Omental fat pad (tissue), 4 donors: Measurements from ENCODE around the gene ARHGAP15. TPM values are rescaled to one million over a fixed set of nuclear protein-coding genes. Genes with fewer than 3 reads are reported as not detected.

Source experiments
- ATAC-seq: fragments of 150-250 bp; one replicate; pipeline ENCODE4 v1.9.1; 2016; ENCODE audit warnings: mild to moderate bottlenecking, moderate library complexity; ENCODE audit not compliant: low FRiP score
- DNase-seq: peaks from one replicate; pipeline ENCODE4 v3.0.0-alpha.2; 2019; ENCODE audit warnings: low spot score
- total RNA-seq, 4 donors: library from RNA; depleted of rRNA; stranded (reverse); fragments of >200 nt; gene quantifications; one replicate each; pipeline ENCODE4 v1.1.0, GENCODE V29; 2016
- TF ChIP-seq, protein P1 (sequence below), 3 donors: fragments of 450-650 bp; IDR thresholded peaks; one replicate each; pipeline ENCODE4 v1.5.1; 2016 to 2017; ENCODE audit warnings: antibody characterized with exemption in 3 of 3, mild to moderate bottlenecking in 3 of 3, moderate library complexity in 2 of 3

The ARHGAP15 gene
- total RNA-seq, 4 donors from 2014 or later = 12.2 to 27.6 (median 20.7) TPM

DNA sequence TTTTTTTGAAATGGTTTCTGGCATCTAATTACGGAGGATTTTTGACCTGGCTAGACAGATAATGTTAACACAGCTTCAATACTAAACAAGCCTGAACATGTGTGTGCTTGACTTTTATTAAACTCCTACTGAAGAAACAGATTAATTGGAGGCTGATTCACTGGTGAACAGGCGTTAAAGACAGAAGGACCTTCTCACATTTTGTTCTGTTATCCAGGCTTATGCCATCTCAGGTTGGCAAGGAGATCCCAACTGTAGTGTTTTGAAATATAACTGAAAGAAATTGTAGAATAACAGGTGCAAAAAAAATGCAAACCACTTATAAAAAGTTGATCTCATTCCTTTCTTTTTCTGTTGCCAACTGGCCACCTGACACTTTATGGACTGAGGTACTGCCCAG is 269.6 kb downstream of the ARHGAP15 start:
- ATAC-seq (no peak), DNase-seq (no peak)
- TF ChIP-seq, protein P1, sequence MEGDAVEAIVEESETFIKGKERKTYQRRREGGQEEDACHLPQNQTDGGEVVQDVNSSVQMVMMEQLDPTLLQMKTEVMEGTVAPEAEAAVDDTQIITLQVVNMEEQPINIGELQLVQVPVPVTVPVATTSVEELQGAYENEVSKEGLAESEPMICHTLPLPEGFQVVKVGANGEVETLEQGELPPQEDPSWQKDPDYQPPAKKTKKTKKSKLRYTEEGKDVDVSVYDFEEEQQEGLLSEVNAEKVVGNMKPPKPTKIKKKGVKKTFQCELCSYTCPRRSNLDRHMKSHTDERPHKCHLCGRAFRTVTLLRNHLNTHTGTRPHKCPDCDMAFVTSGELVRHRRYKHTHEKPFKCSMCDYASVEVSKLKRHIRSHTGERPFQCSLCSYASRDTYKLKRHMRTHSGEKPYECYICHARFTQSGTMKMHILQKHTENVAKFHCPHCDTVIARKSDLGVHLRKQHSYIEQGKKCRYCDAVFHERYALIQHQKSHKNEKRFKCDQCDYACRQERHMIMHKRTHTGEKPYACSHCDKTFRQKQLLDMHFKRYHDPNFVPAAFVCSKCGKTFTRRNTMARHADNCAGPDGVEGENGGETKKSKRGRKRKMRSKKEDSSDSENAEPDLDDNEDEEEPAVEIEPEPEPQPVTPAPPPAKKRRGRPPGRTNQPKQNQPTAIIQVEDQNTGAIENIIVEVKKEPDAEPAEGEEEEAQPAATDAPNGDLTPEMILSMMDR (IDR thresholded peaks at IDR 0.05) = no peak

GRCh38 chr2:143399631-143400069 is 270.4 kb downstream of the ARHGAP15 start:
- DNase-seq (no peak), ATAC-seq (no peak)
- TF ChIP-seq, protein P1 (IDR thresholded peaks at IDR 0.05) = no peak

- TF ChIP-seq, protein P1 (IDR thresholded peaks at IDR 0.05) = no peak
- DNase-seq (no peak), ATAC-seq (no peak)
These were observed 272.6 kb downstream of the ARHGAP15 start for GRCh38 chr2:143401861-143402260.

DNA sequence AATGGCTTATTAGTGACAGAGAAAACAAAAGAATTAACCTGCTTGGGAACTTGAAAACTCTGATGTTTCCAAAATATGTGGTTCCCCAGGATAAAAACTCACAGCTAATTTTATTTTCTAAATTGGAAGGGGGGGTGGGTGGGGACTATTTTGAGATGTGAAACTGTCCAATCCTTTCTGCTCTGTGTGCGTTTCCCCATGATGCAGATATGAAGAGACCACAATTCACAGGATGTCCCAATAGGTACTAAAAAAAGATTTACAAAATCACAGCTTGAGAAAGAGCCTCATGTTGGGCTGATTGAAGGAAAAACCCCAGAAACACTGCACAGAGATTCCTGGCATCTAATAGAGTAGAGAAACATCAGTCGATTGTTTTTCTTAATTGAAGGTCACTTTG is 273.2 kb downstream of the ARHGAP15 start:
- no peak for ATAC-seq
- TF ChIP-seq, protein P1 (IDR thresholded peaks at IDR 0.05) = no peak
- DNase-seq = no peak

GRCh38 chr2:143410082-143410897 is 281.1 kb downstream of the ARHGAP15 start:
- TF ChIP-seq, protein P1 (IDR thresholded peaks at IDR 0.05) = no peak
- DNase-seq (no peak), ATAC-seq (no peak)

DNA sequence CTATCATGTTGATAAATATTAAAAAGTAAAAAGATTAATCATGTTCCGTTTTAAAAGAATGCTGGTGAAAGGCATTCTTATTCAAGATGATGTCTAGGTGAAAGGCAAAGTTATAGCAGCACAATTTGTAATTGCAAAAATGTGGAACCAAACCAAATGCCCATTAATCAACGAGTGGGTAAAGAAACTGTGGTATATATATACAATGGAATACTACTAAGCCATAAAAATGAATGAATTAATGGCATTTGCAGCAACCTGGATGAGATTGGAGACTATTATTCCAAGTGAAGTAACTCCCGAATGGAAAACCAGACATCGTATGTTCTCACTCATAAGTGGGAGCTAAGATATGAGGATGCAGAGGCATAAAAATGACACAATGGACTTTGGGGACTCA is 286.4 kb downstream of the ARHGAP15 start:
- TF ChIP-seq, protein P1 (IDR thresholded peaks at IDR 0.05) = no peak
- DNase-seq = no peak
- ATAC-seq = no peak

DNA sequence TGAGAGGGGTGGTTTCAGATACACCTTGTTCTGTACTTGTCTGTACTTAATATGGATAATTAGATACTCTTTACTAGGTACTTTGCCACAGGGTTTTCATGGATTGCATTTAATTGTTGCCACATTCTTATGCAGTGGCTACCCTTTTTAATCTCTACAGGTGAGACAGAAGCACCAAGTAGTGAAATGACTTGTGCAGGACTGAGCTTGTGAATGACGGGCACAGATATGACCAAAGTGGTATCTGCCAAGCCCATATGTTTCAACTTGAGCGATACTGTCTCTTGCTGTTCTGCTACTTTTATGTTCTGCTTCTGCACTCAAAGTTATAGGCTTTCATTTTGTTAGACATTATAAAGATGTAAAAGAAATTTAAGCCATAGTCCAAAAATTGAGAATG is 288.2 kb downstream of the ARHGAP15 start:
- TF ChIP-seq, protein P1 (IDR thresholded peaks at IDR 0.05) = no peak
- ATAC-seq (no peak), DNase-seq (no peak)
